ENCODE measurements around the gene NLRP5.
A peak's percentile ranks its signal among the peaks of the same experiment; 100 is the strongest.
"Not testable (repeated sequence)": the region's sequence is repeated elsewhere in the genome, so short reads cannot be mapped to it uniquely, and the experiment has no call there.

NLRP5 gene

DNA sequence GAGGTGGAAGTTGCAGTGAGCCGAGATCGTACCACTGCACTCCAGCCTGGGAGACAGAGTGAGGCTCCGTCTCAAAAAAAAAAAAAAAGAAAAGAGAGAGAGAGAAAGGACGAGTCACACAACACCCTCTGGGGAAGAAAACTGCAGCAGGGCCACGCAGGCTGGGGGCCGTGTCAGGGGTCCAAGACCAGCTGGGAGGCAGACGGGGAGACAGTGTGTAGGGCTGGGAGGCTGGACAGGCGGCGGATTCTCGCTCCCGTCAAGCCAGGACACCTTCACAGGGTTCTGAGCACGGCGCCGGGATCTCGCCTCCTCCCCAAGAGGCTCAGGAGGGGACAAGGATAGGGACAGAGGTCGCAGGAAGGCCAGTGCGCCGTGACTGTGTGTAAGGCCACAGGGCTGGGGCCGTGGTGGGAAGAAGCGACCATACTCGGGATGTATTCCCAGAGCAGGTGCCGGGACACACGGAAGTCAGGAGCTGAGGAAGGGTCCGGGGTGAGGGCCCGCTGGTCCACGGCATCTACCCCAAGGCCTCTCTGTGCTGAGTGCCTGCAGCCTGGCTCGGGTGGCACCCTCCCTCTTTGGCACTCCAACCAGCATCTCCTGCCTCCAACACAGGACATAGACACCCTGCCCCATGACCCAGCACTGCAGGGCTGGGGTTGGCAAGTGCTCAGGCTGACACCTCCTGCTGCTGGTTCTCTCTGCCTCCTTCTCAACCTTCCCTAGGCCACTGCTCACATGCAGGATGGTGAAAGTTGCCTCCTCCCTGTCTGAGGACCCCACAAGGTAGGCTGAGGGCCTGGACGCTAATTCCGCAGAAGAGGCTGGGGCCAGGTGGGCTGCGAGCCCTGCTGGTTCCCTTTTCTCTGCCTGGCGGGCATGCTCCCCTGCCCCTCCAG, 113.3 kb downstream of the NLRP5 start:
- no peak for DNase-seq

DNA sequence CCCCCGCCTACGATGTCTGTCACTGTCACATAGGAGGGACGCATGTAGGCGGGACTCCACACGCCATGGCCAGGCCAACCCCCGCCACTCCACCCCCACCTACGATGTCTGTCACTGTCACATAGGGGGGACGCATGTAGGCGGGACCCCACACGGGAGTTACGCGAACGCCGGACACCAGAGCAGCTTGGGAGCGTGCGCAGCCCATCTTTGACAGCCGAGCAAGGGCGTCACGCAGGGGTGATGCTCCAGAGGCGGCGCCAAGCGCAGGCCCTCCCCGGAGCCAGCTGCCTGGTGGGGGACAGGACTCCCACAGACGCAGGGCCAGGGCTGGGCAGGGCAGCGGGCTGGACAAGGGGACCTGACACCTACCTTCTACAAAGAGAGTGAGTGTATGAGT, 114.5 kb downstream of the NLRP5 start:
- DNase-seq = no peak

DNA sequence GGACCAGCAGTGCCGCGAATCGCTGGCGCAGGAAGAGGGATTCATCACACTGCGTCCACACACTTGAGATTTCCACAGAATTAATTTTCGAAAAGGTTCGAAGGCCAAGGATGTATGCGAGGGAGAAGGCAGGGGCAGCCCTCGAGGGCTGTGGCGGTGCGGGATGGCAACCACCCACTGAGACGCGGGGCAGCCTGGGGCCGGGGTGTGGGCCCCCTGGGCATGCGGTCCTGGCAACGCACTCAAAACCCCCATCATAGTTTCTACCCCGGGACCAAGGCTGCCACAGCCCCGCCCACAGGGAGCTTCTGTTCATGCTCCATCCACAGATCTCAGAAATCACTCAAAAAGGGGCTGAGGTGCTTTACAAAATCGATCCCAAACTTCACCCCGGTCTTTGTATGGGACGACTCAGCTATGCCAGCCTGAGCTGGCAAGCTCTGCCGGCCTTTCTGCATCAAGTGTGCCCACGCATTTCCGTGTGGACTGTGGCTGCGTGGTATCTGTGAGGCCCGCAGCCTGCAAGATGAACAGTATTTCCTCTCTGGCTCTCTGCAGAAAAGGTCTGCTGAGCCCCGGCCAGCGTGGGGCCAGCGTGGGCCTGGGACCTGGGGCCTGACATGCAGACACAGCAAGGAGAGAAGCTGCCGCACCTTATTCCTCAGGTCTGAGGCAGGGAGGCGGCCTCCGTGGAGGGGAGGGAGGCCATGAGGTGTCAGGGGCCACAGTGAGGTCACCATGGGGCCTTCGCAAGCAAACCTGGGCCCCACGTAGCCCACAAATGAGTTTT, 115.4 kb downstream of the NLRP5 start:
- no peak for DNase-seq

DNA sequence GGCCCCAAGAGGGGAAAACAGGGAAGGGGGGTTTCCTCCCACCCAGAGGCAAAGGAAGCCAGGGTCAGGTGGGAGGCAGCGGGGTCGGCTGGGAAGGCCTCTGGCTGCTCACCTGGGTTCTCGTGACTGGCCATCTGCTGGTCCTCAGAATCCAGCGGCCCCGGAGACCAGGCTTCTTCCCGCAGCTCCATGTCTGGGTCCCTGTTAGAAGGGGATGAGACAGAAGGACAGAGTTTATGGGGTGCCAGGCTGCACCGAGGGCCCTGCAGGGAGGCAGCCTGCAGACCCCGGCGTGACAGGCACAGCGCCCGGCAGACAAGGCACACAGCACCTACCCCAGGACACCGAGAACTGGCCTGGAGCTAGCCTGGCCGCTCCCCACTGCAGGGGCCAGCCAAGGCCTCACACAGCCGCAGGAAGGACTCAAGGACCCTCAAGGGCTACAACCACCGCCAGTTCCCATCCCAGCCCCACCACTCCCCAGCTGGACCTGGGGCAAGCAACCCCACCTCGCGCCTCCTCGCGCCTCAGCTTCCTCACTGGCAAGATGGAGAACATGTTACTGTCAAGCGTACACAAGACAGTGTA, 116.5 kb downstream of the NLRP5 start:
- DNase-seq = no peak

DNA sequence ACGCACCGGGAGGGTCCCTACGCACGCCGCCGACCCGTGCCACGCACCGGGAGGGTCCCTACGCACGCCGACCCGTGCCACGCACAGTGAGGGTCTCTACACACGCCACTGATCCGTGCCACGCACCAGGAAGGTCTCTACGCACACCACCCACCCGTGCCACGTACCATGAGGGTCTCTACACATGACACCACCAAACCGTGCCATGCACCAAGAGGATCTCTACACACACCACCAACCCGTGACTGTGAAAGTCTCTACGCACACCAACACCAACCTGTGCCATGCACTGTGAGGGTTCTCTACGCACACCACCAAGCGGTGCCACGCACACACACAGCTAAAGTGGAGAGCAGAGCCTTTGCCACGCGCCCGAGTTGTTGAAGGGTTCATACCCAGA, 117.8 kb downstream of the NLRP5 start:
- DNase-seq = no peak

DNA sequence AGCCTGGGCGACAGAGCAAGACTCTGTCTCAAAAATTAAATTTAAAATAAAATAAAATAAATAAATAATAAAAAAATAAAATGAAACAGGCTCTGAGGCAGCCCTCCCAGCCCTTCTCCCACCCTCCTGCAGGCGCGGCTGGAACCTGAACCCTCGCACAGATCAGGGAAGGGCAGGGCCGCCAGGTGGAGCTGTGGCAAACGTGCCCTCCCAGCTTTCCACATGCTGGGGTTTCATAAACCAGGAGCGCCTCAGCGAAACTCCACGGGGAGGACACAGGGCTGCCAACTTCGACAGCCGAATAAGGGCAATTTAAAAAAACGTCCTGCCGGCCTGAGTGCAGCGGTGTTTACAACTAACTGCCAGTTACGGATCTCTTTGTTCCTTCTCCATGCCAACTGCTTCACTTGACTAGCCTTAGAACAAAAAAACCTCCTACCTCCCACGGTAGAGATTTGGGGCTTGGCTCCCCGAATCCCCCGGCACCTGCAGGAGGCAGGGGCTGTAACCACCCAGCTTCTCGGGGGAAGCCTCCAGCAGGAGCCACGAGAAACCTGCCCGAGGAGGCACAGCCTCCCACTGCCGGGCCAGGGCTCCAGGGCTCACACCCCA, 118.6 kb downstream of the NLRP5 start:
- peak; percentile 61 for DNase-seq

DNA sequence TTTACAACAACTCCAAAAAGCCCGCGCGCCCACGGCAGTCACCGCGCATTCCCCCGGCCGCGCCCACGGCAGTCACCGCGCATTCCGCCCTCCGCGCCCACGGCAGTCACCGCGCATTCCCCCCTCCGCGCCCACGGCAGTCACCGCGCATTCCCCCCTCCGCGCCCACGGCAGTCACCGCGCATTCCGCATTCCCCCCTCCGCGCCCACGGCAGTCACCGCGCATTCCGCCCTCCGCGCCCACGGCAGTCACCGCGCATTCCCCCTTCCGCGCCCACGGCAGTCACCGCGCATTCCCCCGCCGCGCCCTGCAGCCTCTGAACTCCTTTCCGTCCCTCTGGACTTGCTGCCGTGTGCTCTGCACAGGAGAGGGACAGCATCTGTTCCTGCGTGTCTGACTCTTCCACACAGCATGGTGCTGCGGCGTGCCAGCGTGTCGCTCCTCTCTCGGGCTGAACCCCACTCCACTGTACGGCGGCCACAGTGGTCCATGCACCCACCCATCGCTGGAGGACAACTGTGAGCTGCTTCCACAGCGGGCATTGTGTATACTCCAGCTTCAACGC, 119.3 kb downstream of the NLRP5 start:
- not testable (repeated sequence) for DNase-seq

DNA sequence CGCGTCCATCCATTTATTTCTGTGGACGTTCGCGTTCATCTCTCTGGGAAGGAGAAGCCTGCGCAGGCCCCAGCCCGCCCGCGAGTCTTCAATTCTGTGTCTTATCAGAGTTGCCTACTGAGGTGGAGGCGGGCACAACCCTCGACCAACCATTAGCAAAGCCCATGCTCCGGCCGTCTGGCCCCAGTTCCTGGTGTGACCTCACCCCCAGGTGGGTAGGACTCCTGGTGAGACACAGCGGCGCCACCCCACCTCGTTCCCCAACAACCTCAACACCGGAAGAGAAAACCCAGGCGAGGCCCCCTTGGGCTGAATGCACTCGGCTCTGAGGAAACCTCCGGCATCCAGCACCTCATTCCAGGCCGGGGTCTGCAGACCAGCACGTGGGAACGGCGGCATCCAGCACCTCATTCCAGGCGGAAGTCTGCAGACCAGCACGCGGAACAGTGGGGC, 119.8 kb downstream of the NLRP5 start:
- DNase-seq = no peak

DNA sequence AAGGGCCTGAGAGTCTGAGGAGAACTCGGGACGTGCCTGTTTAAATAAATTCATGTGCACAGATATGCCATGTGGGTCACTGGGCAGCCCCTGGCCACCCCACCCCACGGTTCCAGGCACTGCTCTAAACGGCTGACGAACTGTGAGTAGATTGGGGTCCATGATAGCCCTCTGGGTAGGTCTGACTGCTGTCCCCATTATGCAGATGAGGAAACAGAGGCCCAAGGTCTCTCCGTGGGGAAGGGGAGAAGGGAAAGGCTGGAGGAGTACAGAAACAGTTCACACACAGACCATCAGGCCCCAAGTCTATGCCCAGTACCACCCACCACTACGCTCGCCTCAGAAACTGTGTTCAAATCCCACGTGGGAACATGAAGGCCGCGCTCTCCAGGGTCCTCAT, 120.4 kb downstream of the NLRP5 start:
- no peak for DNase-seq

DNA sequence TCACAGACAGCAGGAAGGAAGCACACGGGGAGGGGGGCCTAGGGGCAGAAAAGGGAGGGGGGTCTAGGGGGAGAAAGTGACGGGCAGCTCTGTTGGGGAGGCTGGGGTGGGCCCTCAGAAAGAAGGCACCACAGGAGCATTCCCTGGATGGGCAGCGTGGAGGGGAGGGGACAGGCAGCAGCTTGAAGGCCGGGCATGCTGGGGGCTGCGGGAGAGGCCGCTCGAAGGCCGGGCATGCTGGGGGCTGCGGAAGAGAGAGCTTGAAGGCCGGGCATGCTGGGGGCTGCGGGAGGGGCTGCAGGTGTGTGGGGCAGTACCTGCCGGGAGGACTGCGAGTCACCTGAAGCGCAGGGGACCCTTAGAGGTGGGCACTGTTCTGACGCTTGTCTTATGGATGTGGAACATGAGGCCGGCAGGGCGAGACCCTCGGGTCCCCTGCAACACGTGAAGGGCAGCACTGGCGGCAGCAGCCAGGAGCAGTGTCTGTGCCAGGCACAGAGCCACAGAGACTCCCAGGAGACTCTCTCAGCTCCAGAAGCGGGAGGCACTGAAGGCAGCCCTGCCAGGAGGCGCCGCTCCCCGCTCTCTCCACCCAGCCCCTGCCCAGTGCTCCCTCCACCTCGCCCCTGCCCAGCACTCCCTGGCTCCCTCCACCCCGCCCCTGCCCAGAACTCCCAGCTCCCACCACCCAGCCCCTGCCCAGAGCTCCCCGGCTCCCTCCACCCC, 121.2 kb downstream of the NLRP5 start:
- DNase-seq = no peak

DNA sequence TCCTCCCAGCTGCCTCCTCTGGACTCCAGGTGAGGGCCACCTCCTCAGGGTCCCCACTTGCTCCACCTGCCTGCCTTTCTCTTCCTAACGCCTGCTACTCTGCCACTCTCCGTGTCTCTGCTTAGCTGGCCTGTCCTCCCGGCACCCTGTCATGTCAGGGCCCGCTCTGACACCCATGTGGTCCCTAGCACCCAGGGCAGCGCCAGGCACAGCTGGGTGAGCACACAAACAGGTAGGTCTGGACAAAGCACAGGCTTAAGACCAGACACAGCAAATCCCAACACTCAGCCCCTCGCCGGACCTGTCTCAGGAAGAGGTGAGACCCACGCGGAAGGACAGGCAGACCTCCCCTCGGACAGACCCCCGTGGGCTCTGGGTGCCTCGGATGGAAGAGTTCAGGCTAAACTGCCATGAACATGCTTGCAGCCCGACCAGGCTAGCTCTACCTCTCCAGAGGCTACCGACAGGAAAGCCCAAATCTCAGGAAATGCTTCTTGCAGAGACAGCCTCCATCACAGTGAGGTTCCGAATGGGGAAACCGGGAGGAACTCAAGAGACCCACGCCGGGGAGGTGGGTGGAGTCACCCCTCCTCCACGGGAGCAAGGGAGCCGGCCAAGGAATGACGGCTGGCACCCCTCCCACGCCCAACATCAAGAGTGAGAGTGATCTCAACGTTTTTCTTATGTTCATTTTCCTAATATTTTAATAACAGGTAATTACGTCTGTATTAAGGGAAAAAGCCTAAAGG, 122.0 kb downstream of the NLRP5 start:
- no peak for DNase-seq

DNA sequence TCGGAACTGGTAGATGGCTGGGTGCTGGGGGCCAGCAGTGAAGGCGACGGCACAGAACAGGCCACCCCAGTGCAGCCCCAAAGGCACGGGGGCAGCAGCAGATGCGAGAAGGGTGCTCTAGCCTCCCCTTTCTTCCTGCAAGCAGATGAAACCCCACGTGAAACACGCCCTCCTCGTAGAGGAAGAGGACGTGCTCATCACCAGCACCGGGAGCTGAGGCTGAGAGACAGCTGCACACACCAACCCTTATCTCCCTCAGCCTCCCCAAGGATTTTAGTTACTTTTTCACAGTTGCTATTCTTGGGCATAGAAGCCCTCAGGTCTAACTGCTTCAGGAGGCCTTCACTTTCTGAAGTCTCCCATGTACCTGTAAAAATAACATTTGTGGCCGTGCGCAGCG, 122.7 kb downstream of the NLRP5 start:
- DNase-seq = no peak

DNA sequence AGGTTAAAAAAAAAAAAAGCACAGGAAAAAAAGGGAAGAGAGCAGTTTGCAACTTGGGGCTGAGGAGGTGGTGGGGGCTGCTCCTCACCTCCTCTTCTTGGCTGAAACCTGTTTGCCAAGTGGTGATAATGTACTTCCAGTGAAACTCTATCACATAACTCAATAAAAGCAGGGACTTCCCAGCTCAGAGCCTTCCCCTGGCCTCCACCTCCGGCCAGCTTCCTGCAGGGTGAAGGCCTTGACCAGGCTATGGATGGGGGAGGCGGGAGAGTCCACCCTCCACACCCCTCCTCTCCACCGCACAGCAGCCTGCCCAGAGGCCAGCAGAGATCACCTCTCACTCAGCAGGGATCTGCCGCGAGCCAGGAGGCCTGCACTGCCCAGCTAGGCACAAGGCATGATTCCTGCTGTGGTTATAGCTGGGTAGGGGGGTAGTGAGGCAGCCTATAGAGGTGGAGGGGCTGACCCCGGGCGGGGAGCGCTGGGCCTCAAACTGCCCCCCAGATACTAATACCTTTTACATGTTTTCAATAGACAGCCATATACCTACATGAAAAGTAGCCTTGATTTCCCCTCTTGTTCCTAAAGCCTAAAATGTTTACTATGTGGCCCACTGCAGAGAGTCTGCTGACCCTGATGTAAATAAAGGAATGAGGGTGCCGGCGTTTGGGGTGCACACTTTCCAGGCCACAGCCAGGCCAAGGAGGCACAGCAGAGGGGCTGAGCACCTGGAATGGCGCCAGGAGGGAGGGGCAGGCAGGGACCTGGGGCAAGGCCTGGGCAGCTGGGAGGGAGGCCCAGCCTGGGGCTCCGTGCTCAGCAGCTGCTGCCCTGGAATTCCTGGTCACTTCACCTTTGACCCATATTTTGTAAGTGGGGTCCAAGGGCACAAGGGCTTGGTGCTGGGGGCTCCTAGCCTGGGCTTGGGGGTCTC, 124.2 kb downstream of the NLRP5 start:
- DNase-seq = no peak

All from NCI-H82 (cell line).